HG03097 (cell line): Measurements from ENCODE around the gene STIMATE.

ENCODE experiments used
- ATAC-seq: cut with Tn5 transposase; IDR thresholded peaks from one replicate; pipeline ENCODE4 v1.9.1; 2021; ENCODE audit not compliant: unreplicated experiment, low FRiP score

The STIMATE gene

GRCh38 chr3:52827441-52827840, 69.9 kb downstream of the STIMATE start:
- no peak for ATAC-seq

GRCh38 chr3:52824037-52824436, 73.3 kb downstream of the STIMATE start:
- ATAC-seq: no peak

DNA sequence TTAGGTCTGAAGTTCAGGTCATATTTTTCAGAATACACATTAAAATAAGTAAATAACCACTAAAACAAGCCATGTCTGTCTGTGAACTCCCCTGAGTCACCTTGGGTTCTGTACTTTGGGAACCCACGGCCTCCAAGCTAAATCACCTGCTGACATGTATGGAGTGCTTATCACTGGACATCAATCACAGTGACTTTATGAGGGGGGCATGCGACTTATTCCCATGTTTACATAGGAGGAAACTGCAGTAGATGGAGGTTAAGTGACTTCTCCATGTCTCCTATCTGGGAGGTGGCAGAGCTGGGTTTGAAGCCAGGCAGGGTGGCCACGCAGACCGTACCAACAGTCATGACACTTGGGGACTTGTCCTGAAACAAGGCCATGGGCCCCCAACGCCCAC, 75.0 kb downstream of the STIMATE start:
- ATAC-seq: no peak

DNA sequence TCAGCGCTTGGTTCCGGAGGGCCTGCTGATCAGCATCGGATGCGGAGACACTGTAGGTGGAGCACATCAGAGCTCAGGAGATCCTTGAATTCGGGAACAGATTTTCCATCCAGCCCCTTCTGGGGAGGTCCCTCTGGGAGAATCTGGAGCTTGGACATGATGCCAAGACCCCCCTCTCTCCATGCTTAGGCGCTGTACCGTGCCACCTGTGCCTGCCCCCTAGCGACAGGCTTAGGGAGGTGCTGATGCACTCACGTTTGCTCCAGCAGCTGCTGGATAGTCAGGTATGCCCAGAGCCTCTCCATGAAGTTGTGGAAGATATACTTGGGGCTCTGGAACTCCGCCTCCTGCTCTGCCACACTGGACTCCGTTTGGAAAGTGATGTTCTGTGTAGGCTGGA, 76.6 kb downstream of the STIMATE start:
- no peak for ATAC-seq

GRCh38 chr3:52819936-52820335, 77.4 kb downstream of the STIMATE start:
- ATAC-seq: no peak

DNA sequence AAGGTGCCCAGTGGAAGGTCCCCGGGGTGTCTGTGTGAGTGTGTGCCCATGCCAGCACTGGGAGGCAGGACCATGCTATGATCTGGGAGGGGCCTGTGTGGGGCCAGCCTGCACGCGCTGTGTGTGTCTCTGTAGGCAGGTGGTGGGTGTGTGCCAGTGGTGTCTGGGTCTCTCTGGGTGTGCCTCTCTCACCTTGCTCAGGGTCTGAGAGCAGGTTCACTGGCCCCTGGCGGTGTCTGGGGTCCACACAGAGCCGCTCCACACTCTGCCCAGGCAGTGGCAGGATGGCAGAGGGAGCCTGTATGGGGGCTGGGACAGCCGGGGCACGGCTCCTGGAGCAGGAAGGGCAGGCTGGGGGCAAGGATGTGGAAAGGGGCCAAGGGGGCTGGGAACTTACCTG, 79.5 kb downstream of the STIMATE start:
- no peak for ATAC-seq

- ATAC-seq: no peak
Observed at GRCh38 chr3:52817221-52817620, 80.1 kb downstream of the STIMATE start.

DNA sequence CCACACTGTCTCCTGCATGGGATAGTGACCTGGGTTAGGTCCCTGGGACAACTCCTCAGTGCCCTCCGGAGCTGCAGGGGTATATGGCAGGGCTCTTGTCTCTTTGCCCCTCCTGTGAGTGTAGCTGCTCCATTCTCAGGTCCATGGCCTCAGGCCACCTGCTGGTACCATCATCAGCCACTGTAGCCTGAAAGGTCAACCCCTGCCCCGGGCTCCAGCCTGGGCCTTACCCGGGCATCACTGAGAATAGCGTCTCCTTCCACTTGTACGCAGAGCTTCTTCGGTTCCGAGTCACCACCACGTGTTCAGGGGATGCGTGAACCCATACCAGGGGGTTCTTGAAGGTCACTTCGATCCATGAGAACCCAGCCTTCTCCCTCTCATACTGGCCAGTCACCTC, 80.7 kb downstream of the STIMATE start:
- ATAC-seq: no peak

DNA sequence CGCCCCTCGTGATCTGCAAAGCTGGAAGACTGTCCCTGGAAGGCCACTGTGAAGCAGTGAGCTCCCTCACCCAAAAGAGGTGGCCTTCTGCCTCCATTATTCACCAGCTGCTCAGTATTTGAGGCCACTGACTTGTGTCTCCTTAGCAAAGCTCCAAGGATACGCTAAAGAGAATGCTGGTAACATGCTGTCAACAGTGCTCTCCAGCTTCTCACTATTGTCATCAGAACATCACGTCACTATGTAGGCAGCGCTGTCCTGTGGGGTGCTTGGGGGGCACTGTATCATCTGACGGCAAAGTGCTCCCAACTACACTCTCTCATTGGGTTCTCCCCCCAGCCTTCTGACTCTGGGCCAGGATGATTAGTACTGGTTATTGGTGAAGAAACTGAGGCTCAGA, 81.1 kb downstream of the STIMATE start:
- ATAC-seq: no peak

DNA sequence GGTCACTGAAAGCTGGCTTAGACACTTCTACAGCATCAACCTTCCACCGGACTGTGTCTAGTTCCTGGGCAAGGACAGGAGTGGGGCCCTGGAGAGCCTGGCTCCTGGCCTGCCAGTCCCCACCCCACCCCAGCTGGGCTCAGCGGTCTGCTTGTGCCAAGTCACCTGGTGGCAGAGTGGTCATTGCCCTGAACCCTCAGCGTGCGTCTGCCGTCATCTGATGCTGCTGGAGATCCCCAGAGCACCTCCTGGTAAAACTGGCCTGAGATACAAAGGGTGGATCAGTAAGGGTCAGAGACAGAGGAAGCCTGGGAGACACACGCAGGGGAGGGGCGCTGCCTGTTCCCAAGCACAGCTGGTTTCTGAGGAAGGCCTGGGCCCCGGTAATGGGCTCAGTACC, 83.5 kb downstream of the STIMATE start:
- ATAC-seq: no peak

- ATAC-seq: no peak
Observed at GRCh38 chr3:52811452-52812011, 85.8 kb downstream of the STIMATE start.

DNA sequence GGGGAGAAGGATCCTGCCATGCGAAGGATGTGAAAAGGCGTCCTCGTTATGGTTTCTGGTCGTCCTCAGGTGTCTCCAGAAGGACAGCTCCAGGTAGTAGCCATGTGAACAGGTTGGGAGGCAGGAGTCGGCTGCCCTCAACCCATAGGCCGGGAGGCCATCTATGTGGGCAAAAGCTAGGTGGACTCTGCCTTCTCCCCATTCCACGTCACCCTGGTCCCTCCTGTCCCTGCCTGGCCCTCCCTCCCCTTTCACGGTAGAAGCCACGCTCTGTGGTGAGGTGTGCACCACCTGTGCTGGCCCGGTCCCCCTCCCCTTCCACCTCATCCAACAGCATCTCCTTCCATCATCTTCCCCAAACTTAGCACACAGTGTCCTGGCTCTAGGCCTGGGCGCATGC, 86.4 kb downstream of the STIMATE start:
- no peak for ATAC-seq

DNA sequence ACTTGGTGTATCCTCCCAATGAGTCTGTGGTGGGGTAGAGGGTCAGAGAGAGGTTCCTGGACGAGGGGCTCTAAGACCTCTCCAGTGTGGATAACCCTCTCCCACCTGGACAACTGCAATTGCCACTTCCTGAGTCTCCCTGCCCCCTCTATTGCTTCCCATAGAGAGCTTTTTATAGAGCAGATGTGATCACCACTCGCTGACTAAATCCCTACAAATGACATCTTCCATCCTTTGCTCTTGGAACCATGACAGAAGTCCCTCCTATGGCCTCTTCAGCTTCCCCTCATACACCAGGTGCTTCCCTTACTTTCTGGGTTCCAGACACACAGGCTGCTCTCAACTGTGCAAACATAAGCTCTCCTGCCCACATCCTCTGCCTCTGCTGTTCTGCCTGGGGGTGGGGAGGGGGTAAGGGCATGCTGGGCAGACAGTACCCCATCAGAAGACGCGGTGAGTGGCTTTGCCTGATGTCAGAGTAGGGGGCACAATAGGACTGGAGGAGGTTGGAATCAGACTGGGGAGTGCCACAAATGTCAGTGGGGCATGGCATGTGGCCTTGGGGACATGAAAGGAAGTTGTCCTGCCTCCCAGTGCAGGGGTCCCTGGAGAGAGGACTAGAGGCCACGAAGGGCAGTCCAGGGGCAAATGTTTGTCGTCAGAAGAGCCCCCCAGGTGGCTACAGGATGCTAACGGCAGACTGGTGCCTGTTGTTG, 87.5 kb downstream of the STIMATE start:
- no peak for ATAC-seq

DNA sequence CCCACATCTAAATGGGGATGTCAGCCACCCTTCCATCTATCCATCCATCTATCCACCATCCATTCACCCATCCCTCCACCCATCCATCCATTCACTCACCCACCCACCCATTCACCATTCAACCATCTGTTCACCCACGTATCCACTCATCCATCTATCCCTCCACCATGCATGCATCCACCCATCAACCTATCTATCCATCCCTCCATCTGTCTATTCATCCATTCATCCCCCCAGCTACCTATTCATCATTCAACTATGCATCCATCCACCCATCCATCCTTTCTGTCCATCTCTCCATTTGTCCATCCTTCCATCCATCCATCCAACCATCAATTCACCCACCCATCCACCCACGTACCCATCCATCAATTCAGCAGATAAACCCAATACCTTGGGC, 88.2 kb downstream of the STIMATE start:
- ATAC-seq: no peak

DNA sequence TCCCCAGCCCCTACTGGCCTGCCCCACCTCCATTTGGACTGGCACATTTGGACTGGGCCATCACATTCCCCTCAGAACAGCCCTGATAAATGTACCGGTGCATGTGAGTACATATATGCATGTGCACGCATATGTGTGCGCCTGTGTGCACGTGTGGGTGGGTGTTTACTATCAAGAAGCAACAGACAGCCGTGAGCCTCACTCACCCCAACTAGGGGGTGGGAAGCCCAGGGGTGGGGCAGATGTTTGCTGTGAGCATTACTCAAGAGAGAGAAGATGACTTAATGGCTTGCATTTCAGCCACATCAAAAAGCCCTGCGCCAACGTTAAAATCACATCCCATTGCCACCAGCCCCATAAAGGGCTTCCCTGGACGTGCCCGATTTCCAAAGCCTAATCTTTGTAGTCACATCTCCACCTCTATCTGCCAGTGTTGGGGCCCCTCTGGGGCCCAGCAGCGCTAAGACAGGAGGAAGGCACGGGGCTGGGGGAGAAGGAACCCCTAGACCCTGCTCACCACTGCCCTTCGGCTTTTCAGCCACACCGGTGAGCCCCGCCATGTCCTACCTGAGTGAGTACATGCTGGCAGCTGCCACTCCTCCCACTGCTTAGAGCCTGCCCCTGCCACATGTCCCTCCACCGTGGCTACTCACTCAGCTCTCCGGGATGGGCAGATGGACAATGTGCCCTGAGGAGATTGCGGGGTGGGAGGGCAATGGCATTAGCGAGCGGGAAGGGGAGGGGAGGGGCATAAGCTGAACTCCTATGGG, 91.9 kb downstream of the STIMATE start:
- ATAC-seq: no peak

GRCh38 chr3:52801839-52802238, 95.5 kb downstream of the STIMATE start:
- no peak for ATAC-seq

GRCh38 chr3:52800079-52800478, 97.3 kb downstream of the STIMATE start:
- ATAC-seq: no peak

GRCh38 chr3:52798978-52799476, 98.3 kb downstream of the STIMATE start:
- no peak for ATAC-seq

GRCh38 chr3:52798376-52798977, 98.9 kb downstream of the STIMATE start:
- no peak for ATAC-seq

GRCh38 chr3:52796411-52796810, 100.9 kb downstream of the STIMATE start:
- no peak for ATAC-seq

GRCh38 chr3:52795298-52795900, 101.9 kb downstream of the STIMATE start:
- ATAC-seq: no peak
